Measurements from ENCODE around the gene KLHL35.

Gene KLHL35

GRCh38 chr11:75469785-75470405 lies 36.9 kb upstream of the KLHL35 start:
- DNase-seq (ENCODE audit: low read depth in 2 of 3, low spot score in 2 of 3) = no peak

DNA sequence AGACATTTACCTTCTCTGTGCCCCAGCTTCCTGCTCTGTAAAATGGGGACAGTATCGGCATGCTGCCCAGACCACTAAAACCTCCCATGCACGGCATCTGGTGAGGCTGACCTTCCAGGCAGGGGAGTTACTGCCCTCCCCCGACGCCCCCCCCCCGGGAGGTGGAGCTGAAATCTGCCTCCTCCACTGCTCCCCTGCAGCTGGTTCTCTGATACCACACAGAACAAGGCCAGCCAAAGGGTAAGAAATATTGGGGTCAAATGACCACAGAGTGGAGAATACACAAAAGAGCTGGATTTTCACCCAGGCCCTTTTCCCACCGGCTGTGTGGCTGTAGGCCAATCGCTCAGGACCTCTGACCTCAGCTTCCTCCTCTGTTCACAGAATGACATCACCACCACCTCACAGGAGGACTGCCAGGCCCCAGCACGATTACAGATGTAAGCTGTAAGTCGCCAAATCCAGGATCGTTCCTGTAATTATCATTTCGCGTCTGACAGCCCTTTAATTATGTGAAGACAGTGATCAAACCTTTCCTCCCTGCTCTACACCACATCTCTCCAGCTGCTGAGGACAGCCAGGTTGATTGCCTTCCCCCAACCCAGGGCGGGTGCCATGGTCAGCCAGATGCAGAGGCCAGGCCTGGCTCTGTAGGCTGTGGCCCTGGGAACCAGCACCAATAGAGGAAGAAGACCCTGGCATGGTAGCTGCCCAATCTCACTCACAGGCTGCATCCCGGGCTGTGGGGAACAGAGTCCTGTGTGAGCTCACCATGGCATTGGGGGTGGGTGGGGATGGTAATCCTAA lies 35.7 kb upstream of the KLHL35 start:
- no peak for DNase-seq (ENCODE audit: low read depth in 2 of 3, low spot score in 2 of 3)

- DNase-seq (ENCODE audit: low read depth in 2 of 3, low spot score in 2 of 3) = no peak
Observed at GRCh38 chr11:75467881-75468280, 34.9 kb upstream of the KLHL35 start.

- DNase-seq (ENCODE audit: low read depth in 2 of 3, low spot score in 2 of 3) = no peak
Observed at GRCh38 chr11:75467311-75467710, 34.3 kb upstream of the KLHL35 start.

DNA sequence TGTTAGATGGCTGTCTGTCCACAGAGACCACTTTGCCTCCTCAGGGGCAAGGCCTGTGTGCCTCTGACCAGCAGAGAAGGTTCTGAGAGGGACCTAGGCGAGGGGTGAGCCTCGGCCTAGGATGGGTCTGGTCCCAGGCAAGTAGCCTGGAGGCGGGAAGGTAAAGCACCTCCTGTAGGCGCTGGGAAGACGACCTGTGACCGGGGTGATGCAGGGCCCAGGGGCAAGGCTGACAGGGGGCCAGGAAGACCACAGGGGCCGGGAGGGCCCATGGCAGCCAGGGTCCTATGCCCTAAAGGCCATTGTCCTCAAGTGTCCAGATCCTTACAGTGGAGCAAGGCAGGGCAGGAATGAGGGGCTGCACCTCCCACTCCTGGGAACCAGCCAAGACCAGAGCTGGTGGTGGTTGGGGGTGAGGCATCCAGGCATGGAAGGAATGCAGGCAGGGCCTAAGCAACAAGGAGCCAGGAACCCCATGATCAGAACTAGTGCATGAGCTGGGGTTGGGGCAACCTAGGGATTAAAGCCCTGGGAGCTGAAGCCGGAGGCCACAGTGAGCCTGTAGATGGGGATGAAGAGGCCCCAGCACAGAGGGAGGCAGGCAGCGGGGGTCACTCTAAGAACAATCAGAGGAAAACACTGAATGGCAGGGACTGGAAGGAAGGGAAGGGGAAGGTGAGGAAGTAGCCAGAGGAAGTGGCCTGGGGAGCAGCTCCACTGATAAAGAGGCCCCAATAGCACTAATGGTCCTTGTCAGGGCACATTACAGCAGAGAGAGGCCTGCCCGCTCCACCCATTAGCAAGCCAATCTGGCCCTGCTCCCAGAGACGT lies 32.9 kb upstream of the KLHL35 start:
- DNase-seq (ENCODE audit: low read depth in 2 of 3, low spot score in 2 of 3) = no peak

GRCh38 chr11:75463106-75463774 lies 30.2 kb upstream of the KLHL35 start:
- no peak for DNase-seq (ENCODE audit: low read depth in 2 of 3, low spot score in 2 of 3)

- DNase-seq (ENCODE audit: low read depth in 2 of 3, low spot score in 2 of 3) = no peak
Observed at GRCh38 chr11:75462117-75462653, 29.2 kb upstream of the KLHL35 start.

GRCh38 chr11:75461151-75461550 lies 28.1 kb upstream of the KLHL35 start:
- no peak for DNase-seq (ENCODE audit: low read depth in 2 of 3, low spot score in 2 of 3)

- DNase-seq (ENCODE audit: low read depth in 2 of 3, low spot score in 2 of 3) = no peak
Observed at GRCh38 chr11:75456596-75457183, 23.7 kb upstream of the KLHL35 start.

DNA sequence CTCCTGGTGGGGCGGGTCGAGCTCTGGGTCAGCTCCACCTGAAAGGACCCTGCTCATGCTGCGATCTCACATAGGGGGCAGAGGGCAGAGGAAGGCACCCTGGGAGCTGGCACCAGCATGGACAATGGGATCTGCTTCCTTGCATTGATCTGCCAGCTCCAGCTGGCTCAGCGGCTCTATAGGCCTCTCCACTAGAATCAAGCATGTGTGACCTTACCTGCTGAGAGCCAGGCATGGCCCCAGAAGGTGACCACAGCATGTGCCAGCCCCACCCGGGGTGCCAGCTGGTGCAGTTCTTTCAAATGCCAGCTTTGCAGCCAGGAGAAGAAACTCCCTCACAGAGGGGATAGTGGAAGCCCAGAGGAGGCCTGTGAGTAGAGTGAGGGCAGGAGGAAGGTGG lies 22.0 kb upstream of the KLHL35 start:
- no peak for DNase-seq (ENCODE audit: low read depth in 2 of 3, low spot score in 2 of 3)

DNA sequence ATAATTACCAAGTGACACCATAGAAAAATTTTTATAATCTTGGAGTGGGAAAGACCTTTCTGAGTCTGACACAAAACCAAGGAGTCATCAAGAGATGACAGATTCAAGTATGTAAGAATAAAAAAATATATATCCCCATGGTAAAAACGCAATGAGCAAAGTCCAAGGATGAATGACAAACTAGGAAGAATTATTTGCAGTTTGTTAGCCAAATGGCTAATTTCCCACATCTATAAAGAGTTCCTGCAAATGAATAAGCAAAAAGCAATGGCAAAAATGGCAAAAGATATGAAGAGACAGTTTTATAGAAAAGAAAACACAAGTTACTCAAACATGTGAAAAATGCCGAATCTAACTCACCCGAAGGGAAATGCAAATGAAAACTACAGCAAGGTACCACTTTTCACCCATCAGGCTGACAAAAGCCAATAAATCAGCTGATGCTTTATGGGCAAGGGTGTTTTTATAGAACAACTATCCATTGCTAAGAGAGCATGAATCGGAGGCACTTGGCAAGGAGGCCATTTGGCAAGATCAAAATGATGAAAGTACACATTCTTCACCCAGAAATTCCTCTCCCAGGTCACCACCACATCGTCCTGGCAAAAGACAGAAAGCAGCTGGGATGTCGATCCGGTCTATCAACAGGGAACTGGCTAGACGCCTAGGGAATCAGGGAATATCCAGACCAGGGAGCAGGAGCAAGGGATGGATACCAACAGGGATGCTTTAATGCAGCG lies 21.1 kb upstream of the KLHL35 start:
- DNase-seq (ENCODE audit: low read depth in 2 of 3, low spot score in 2 of 3) = no peak

DNA sequence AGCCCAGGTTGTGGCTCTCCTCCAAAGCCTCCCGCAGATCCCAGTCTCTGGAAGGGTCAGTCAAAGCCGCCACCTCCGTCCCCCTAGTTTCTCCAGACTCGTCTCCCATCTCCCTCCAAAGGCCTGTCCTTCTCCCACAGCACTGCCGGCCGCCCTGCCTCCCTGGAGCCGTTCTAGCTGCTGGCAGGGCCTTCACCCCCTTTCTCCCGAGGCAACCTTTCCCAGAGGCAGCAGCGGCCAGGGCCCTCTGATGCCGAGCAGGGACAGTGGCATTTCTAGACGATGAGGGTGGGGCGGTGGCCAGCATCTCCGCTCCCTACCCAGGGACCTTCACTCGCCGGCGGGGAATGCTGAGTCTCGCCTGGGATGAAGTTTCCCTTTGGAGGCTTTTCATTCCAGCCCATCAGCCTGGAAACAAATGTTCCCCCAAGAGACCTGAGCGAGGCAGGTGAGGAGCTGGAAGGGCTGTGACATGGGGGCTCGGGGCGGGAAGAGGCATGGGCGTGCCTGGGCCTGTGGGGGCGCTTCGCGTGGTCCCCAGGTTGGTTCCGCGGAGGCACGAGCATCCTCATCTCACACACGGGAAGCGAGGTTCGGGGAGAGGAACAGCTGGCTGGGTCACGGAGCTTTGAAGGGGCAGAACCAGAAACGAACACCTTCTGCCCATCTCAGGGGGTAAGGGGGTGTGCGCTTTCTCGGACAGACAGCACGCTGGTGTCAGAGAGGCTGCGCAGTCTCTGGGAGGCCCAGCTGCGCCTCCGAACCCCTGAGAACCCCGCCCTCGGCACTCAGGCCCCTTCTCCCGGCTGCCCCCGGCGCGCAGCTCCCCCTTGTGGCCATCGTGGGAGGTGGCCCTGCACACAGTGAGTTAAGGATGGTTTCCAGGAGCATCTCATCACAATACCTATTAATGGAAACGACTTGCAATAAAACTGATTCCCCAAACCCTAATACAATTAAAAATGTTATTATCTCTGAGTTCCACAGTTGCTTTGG lies 18.1 kb upstream of the KLHL35 start:
- peak in 1 of 3 experiments; percentile 45 for DNase-seq (ENCODE audit: low read depth in 2 of 3, low spot score in 2 of 3)

- no peak for DNase-seq (ENCODE audit: low read depth in 2 of 3, low spot score in 2 of 3)
Observed at GRCh38 chr11:75450236-75450635, 17.2 kb upstream of the KLHL35 start.

DNA sequence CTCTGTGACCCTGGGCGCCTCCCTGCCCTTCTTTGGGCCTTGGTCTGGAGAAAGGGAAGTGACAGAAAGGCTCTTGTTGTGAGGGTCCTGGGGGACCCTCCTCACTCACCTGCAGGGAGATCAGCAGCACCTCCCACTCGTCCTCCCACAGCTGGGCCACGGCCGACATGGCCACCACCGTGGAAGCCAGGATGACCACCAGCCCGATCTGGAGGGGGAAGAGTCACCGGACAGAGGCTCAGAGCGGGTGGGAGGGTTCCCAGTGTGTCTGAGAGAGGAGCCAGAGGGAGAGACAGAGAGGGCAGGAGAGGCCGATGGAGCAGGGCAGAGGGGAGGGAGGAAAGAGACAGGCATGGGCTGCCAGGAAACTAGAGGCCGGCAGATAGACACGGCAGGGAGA lies 16.8 kb upstream of the KLHL35 start:
- DNase-seq (ENCODE audit: low read depth in 2 of 3, low spot score in 2 of 3) = no peak

GRCh38 chr11:75449271-75449670 lies 16.3 kb upstream of the KLHL35 start:
- DNase-seq (ENCODE audit: low read depth in 2 of 3, low spot score in 2 of 3) = no peak

GRCh38 chr11:75447415-75447814 lies 14.4 kb upstream of the KLHL35 start:
- DNase-seq (ENCODE audit: low read depth in 2 of 3, low spot score in 2 of 3) = no peak

GRCh38 chr11:75445315-75445953 lies 12.4 kb upstream of the KLHL35 start:
- peak; percentile 22 to 57 (median 54) for DNase-seq (ENCODE audit: low read depth in 2 of 3, low spot score in 2 of 3)

- no peak for DNase-seq (ENCODE audit: low read depth in 2 of 3, low spot score in 2 of 3)
Observed at GRCh38 chr11:75443043-75443442, 10.0 kb upstream of the KLHL35 start.

Data from activated CD8-positive, alpha-beta memory T cell treated with anti-CD3 and anti-CD28 coated beads for 48 hours (primary cell).